T-helper 1 cell treated with Interleukin-12 subunit alpha and Interleukin-12 subunit beta and Interleukin-4 antibody, amounts not matched to agents 30 ng/mL and 1 ng/mL, for 36 hours (primary cell): ENCODE results near the gene PCDHGB2. TPM values are rescaled to one million over a fixed set of nuclear protein-coding genes. Genes with fewer than 3 reads are reported as not detected.
"Not testable (repeated sequence)": the region's sequence is repeated elsewhere in the genome, so short reads cannot be mapped to it uniquely, and the experiment has no call there.

Source experiments
- intact Hi-C: fragments of 100-400 bp; cut with micrococcal nuclease; formaldehyde crosslinking; loops from one replicate; pipeline ENCODE4 v1.15.1; 2024
- total RNA-seq: library from RNA; stranded (reverse); gene quantifications from 2 replicates; pipeline ENCODE4 v1.2.3, GENCODE V29; 2022

The PCDHGB2 gene
- total RNA-seq = 1.0 and 1.3 TPM in 2 replicates

- intact Hi-C loops = loop anchor here (1.0 to 10.0 kb wide), 11 partner anchors 37 to 535 kb away; partner anchors contain the start of genes PCDHA11, PCDHA5, PCDHA6 and PCDHB10
These were observed at the start of gene PCDHGB2 for GRCh38 chr5:141359790-141360426. Gene PCDHGB2, plus strand, starts transcription at chr5:141359994. Its CDS starts 142 bp downstream, at chr5:141360136.

DNA sequence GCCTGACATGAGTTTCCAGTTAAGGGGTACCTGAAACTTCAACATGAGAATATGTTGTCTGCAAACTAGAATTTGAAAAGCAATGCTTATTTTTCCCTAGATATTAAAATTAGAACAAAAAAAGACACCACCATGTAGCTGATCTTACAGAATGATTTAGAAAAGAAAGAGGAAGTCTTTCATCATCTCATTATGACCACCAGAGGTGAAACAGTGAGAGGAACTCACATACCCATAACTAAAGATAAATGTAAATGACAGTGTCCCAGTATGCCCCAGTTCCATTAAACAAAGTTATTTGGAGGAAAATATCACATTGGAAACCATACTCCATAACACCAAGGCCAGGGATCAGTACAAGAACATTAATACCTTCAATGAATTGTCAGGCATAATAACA is 46.1 kb upstream of the PCDHGB2 start:
- intact Hi-C loops = no loop called here

DNA sequence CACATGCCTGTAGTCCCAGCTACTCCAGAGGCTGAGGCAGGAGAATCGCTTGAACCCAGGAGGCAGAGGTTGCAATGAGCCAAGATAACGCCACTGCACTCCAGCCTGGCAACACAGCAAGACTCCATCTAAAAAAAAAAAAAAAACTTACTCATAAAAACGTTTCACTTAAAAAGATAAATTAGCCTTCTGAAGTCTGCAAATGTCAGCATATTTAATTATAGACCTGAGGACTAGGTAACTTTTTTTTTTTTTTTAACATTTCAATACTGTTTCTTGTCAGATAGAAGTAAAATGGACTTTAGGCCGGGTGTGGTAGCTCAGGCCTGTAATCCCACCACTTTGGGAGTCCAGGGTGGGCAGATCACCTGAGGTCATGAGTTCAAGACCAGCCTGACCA is 42.8 kb upstream of the PCDHGB2 start:
- intact Hi-C loops = not testable (repeated sequence)

DNA sequence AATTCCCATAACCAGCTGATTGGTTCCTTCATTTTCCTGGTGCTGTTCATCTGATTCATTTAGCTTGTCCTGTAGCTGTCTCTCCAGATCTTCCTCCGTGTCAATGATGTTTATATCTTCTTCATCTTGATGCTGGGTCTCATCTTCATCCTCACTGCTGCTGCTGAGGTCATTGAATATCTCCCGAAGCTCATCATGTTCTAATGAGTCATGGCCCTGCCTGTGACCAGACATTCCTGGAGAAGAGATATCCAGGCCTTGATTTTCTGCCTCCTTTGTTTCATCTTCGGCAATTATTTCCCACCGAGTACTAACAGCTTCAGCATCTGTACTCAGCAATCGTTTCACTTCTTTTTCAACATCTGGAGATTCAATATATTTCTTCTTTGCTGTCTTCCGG is 40.6 kb upstream of the PCDHGB2 start:
- intact Hi-C loops = no loop called here

DNA sequence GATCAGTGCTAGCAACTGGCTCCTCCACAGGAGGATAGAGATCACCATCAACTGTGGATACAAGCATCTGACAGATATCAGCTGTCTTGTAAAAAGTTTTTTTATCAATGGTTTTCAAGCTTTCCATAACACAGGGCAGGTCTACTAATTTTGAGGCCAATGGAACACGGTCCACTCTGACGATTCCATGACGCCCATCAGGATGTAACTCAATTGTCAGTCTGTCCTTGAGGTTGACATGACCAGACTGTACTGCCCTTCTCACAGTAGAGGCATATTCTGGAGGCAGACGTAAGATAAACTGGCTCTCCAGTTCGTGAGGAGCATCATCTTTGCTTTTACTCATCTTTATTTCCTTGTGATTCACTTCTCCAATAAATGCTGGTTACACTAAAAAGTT is 40.1 kb upstream of the PCDHGB2 start:
- intact Hi-C loops = loop anchor here (1.0 to 10.0 kb wide), 18 partner anchors 35 to 1205 kb away; partner anchors contain the start of genes ANKHD1, APBB3, CYSTM1 and DELE1

DNA sequence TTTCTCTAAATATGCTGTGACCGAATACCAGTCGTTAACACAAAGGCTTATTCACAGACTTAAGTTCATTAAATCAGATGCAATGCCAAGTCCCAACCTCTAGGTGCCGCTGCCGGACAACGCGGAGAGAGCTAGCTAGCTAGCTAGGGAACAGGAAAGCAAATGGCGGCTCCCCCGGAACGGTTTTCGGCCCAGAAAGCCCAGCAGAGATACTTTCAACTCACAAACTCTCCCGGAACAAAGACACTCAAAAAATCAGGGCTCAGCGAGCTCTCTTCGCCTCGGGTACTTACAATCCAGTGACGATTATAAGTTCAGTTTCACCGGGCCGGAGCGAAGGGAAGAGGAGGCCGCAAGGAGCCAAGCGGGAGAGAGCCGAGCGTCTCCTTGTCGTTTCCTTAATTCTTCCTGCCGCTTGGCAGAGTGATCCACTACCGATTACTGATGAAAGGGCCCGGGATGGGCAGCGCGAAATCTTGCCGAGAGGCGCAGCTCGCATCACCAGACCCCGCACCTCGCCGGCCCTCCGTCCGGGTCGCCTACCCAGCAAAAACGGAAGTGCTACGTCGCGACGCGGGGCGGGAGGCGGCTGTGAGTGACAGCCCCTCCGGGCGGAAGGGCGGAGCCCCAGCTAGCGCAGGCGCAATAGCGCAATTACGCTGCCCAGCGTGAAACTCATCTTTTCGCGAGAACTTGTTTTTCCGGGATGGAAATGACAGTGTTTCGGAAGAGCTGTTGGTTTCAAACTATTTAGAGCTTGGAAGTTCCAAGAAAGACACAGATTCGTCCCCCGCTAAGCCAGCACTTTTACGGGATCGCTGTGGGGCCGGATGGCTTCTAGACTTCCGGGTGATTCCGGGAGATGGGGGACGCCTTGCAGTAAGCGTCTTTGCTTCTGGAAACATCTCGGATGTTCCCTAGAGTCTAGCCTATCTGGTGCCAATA is 39.3 kb upstream of the PCDHGB2 start, which contains the start of gene TAF7:
TSS of gene TAF7 (minus strand) at position 560 of the 945 bp plus-strand sequence. CDS start 740 bp downstream, outside the sequence.
- intact Hi-C loops = loop anchor here (1.0 to 10.0 kb wide), 18 partner anchors 34 to 1206 kb away; partner anchors contain the start of genes ANKHD1, APBB3, CYSTM1 and DELE1

GRCh38 chr5:141322261-141322660 is 37.5 kb upstream of the PCDHGB2 start:
- intact Hi-C loops = loop anchor here (5.0 to 10.0 kb wide), 3 partner anchors 675 to 1207 kb away; partner anchors contain the start of genes APBB3, IK, NDUFA2 and PURA

- intact Hi-C loops = loop anchor here (1.0 to 10.0 kb wide), 6 partner anchors 46 to 1211 kb away; partner anchors contain the start of genes APBB3, PCDHGA6, PCDHGB3 and PURA
These were observed 33.5 kb upstream of the PCDHGB2 start for GRCh38 chr5:141326088-141326854.

DNA sequence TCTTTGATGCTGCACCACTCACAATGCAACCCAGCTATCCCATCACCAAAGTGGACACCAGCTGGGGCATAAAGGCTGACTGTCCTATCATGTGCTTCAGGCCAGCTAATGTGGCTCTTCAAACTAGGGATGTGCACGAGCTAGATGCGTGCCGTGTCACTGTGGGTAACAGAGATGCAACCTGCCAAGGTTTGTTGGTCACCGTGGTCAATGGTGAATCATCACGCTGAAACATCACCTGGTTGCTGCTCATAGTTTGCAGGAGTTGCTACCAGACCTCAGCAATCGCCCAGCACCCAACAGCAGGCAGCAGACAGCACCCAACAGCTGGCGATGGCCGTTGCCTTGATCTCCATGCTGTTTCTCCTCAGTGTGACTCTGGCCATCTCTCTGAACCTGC is 31.6 kb upstream of the PCDHGB2 start:
- intact Hi-C loops = loop anchor here (1.0 to 10.0 kb wide), 4 partner anchors 44 to 1213 kb away; partner anchors contain the start of genes APBB3, PCDHGA6, PCDHGB3 and PURA

- intact Hi-C loops = no loop called here
These were observed 29.3 kb upstream of the PCDHGB2 start, which contains the start of gene PCDHGA1 for GRCh38 chr5:141330299-141331080. Gene PCDHGA1, plus strand, starts transcription at chr5:141330514.

GRCh38 chr5:141332571-141332970 is 27.2 kb upstream of the PCDHGB2 start:
- intact Hi-C loops = not testable (repeated sequence)

GRCh38 chr5:141338538-141339306 is 21.1 kb upstream of the PCDHGB2 start, which contains the start of gene PCDHGA2:
Gene PCDHGA2, plus strand, starts transcription at chr5:141338760.
- intact Hi-C loops = no loop called here

- intact Hi-C loops = loop anchor here (5.0 kb wide), 2 partner anchors 171 to 216 kb away; no protein-coding TSS in a partner anchor
These were observed 18.9 kb upstream of the PCDHGB2 start for GRCh38 chr5:141340781-141341354.

GRCh38 chr5:141342773-141343172 is 17.0 kb upstream of the PCDHGB2 start:
- intact Hi-C loops = loop anchor here (5.0 kb wide), 2 partner anchors 170 to 215 kb away; no protein-coding TSS in a partner anchor

DNA sequence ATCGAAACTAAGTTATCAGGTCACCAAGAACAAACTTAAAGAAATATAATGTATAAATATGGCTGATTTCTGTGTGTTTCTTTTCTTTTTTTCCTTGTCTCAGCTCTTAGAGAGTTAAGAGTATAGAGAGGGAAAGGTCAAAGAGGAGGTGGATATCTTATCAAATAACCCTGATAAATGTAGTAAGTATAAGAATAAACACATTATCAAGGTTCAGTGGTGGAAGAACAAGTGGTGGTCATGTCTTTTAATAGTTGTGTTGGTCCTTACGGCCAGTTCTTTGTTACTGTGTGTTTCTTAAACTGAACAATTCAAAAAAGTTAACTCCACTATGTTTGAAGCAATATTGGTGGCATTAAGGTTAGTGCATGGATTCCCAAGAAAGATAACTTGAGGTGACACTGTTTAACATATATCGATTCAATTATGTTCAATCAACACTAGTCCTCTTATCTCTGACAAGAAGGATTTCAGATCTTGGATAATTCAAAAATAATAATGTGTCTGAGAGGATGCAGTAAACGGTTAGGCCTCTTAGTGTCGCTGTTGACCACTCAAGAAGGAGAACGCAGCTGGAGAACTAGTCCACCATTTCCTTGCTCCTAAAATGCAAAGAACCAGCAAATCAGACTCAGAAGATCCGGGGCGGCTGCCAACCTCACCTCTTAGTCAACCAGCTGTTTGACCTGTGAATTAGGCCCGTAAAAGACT is 16.4 kb upstream of the PCDHGB2 start, which contains the start of gene PCDHGA3:
TSS of gene PCDHGA3 (plus strand) at position 588 of the 711 bp plus-strand sequence. CDS start 205 bp downstream, outside the sequence.
- intact Hi-C loops = loop anchor here (5.0 kb wide), 2 partner anchors 169 to 214 kb away; no protein-coding TSS in a partner anchor

DNA sequence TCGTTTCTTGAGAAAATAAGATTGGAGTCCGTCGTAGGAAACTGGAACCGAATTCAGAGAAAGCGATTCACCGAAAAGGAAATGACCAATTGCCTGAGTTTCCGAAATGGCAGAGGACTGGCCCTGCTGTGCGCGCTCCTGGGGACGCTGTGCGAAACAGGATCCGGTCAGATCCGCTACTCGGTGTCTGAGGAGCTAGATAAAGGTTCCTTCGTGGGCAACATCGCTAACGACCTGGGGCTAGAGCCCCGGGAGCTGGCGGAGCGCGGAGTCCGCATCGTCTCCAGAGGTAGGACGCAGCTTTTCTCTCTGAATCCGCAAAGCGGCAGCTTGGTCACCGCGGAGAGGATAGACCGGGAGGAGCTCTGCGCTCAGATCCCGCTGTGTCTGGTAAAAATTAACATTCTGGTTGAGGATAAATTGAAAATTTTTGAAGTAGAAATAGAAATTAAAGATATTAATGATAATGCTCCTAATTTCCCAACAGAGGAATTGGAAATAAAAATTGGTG is 15.8 kb upstream of the PCDHGB2 start:
- intact Hi-C loops = loop anchor here (5.0 kb wide), 2 partner anchors 168 to 213 kb away; no protein-coding TSS in a partner anchor

DNA sequence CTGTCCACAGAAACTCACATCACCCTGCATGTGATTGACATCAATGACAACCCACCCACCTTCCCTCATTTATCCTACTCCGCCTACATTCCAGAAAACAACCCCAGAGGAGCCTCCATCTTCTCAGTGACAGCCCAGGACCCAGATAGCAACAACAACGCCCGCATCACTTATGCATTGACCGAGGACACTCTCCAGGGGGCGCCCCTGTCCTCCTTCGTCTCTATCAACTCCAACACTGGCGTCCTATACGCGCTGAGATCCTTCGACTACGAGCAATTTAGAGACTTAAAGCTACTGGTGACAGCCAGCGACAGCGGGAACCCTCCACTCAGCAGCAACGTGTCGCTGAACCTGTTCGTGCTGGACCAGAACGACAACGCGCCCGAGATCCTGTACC is 14.5 kb upstream of the PCDHGB2 start:
- intact Hi-C loops = no loop called here
